HCT116 (cell line): Measurements from ENCODE around the gene OTOR. TPM values are rescaled to one million over a fixed set of nuclear protein-coding genes. Genes with fewer than 3 reads are reported as not detected.

Source experiments
- ATAC-seq: fragments of 200-7000 bp; cut with Tn5 transposase; 2 replicates; pipeline ENCODE4 v1.9.1; 2020; ENCODE audit warnings: mild to moderate bottlenecking, moderate library complexity
- BruUV-seq: library from RNA; stranded (reverse); fragments of 400-500 nt; replicated peaks from 2 replicates; lab custom pipeline; 2021; lab: Mats Ljungman, UMichigan
- CTCF ChIA-PET: fragments of 300-600 bp; sonication (Branson Sonifier 250); formaldehyde crosslinking; loops from one replicate; lab custom pipeline; 2021; ENCODE audit warnings: antibody characterized with exemption; lab: Charles Lee
- POLR2A ChIA-PET: fragments of 300-600, 350-600 bp; sonication (Branson Sonifier 250); formaldehyde crosslinking; loops from one replicate; lab custom pipeline; 2021; ENCODE audit warnings: antibody characterized with exemption; lab: Charles Lee
- RAD21 ChIA-PET, 2 experiments: fragments of 300-600 bp; sonication (Branson Sonifier 250); formaldehyde crosslinking; loops; one replicate each; lab custom pipeline; 2023; ENCODE audit warnings: low total read pairs in 2 of 2; ENCODE audit not compliant: uncharacterized antibody in 2 of 2, unreplicated experiment in 2 of 2, low non-redundant PET in 1 of 2; lab: Charles Lee
- DNase-seq: peaks from one replicate; pipeline ENCODE4 v3.0.0-alpha.2; 2010; ENCODE audit warnings: low read depth, low spot score
- H2AFZ ChIP-seq: fragments of 200-600 bp; shearing (Covaris generic), sonication (generic); 2 replicates; pipeline ENCODE4 v1.6.1; 2017; ENCODE audit warnings: low read depth, mixed run types, mixed read lengths, antibody characterized with exemption, low read length; ENCODE audit not compliant: poor library complexity, severe bottlenecking
- H3K27ac ChIP-seq: 2 replicates; pipeline ENCODE4 v1.5.1; 2012; ENCODE audit warnings: low read depth, low read length
- H3K27me3 ChIP-seq: fragments of 200-600 bp; sonication (generic); 2 replicates; pipeline ENCODE4 v1.6.1; 2016; ENCODE audit warnings: mixed run types, low read length, mixed read lengths; ENCODE audit not compliant: insufficient read depth
- H3K36me3 ChIP-seq, 2 experiments: fragments of 200-500 bp in 1 of 2; fragments of 200-600 bp in 1 of 2; sonication (Bioruptor generic) in 1 of 2; sonication (generic) in 1 of 2; 2 replicates each; pipeline versions ENCODE4 v1.5.1 to v1.6.1; 2014 to 2016; ENCODE audit warnings: low read length in 2 of 2, inconsistent platforms in 1 of 2, mixed read lengths in 1 of 2, mixed run types in 1 of 2; ENCODE audit not compliant: insufficient read depth in 2 of 2, control insufficient read depth in 1 of 2
- H3K4me1 ChIP-seq, 2 experiments: fragments of 200-600 bp in 1 of 2; sonication (generic) in 1 of 2; 2 replicates each; pipeline versions ENCODE4 v1.5.1 to v1.6.1; 2012 to 2017; ENCODE audit warnings: low read length in 2 of 2, inconsistent platforms in 1 of 2, mild to moderate bottlenecking in 1 of 2, mixed read lengths in 1 of 2, mixed run types in 1 of 2, moderate library complexity in 1 of 2; ENCODE audit not compliant: insufficient read depth in 2 of 2, control insufficient read depth in 1 of 2
- H3K4me2 ChIP-seq: fragments of 200-600 bp; sonication (generic); 2 replicates; pipeline ENCODE4 v1.6.1; 2017; ENCODE audit warnings: mixed run types, low read length, mixed read lengths
- H3K4me3 ChIP-seq, 2 experiments: fragments of 200-600 bp in 1 of 2; sonication (generic) in 1 of 2; replicated peaks in 1 of 2; 2 replicates each; pipeline ENCODE4 v1.5.1; 2011 to 2016; ENCODE audit warnings: low read length in 2 of 2, control low read depth in 1 of 2, low read depth in 1 of 2, mild to moderate bottlenecking in 1 of 2, mixed read lengths in 1 of 2, mixed run types in 1 of 2
- H3K79me2 ChIP-seq: fragments of 200-600 bp; sonication (generic); 2 replicates; pipeline ENCODE4 v1.6.1; 2017; ENCODE audit warnings: mild to moderate bottlenecking, mixed run types, low read length, moderate library complexity, mixed read lengths; ENCODE audit not compliant: insufficient read depth
- H3K9ac ChIP-seq: fragments of 200-600 bp; sonication (generic); 2 replicates; pipeline ENCODE4 v1.6.1; 2016; ENCODE audit warnings: low read length, mixed read lengths
- H3K9me2 ChIP-seq: fragments of 200-600 bp; sonication (generic), shearing (Covaris generic); 2 replicates; pipeline ENCODE4 v1.6.1; 2017; ENCODE audit warnings: mixed run types, mild to moderate bottlenecking, moderate library complexity; ENCODE audit not compliant: insufficient read depth
- H3K9me3 ChIP-seq, 2 experiments: fragments of 200-500 bp in 1 of 2; fragments of 200-600 bp in 1 of 2; sonication (Bioruptor generic) in 1 of 2; sonication (generic) in 1 of 2; 2 replicates each; pipeline ENCODE4 v1.6.1; 2014 to 2017; ENCODE audit warnings: low read length in 2 of 2, mixed read lengths in 2 of 2, inconsistent platforms in 1 of 2, low read depth in 1 of 2, mild to moderate bottlenecking in 1 of 2, mixed run types in 1 of 2, moderate library complexity in 1 of 2; ENCODE audit not compliant: control insufficient read depth in 1 of 2, insufficient read depth in 1 of 2
- H4K20me1 ChIP-seq: fragments of 200-600 bp; sonication (generic), shearing (Covaris generic); 2 replicates; pipeline ENCODE4 v1.6.1; 2017; ENCODE audit warnings: mixed run types, mild to moderate bottlenecking, moderate library complexity; ENCODE audit not compliant: insufficient read depth
- CBX3 ChIP-seq: IDR thresholded peaks from 2 replicates; pipeline ENCODE4 v1.6.1; 2012; ENCODE audit warnings: low read depth
- CEBPB ChIP-seq: IDR thresholded peaks from 2 replicates; pipeline ENCODE4 v1.6.1; 2012; ENCODE audit warnings: low read depth
- ELF1 ChIP-seq: IDR thresholded peaks from 2 replicates; pipeline ENCODE4 v1.6.1; 2012; ENCODE audit warnings: low read depth, borderline replicate concordance
- EZH2 ChIP-seq: fragments of 200-600 bp; sonication (generic); IDR thresholded peaks from 2 replicates; pipeline ENCODE4 v1.6.1; 2017; ENCODE audit warnings: antibody characterized with exemption, mixed run types
- EZH2phosphoT487 ChIP-seq: fragments of 200-600 bp; IDR thresholded peaks from 2 replicates; pipeline ENCODE4 v1.6.1; 2018; ENCODE audit warnings: antibody characterized with exemption, borderline replicate concordance
- FOSL1 ChIP-seq: IDR thresholded peaks from 2 replicates; pipeline ENCODE4 v1.6.1; 2012; ENCODE audit warnings: low read depth
- POLR2A ChIP-seq: IDR thresholded peaks from 2 replicates; pipeline ENCODE4 v1.7.0; 2011; ENCODE audit warnings: borderline replicate concordance; ENCODE audit not compliant: insufficient read depth, insufficient read length; ENCODE audit errors: extremely low read depth
- RAD21 ChIP-seq: IDR thresholded peaks from 2 replicates; pipeline ENCODE4 v1.6.1; 2012; ENCODE audit warnings: low read depth, mild to moderate bottlenecking
- SIN3A ChIP-seq: IDR thresholded peaks from 2 replicates; pipeline ENCODE4 v1.6.1; 2012; ENCODE audit warnings: low read depth
- SP1 ChIP-seq: IDR thresholded peaks from 2 replicates; pipeline ENCODE4 v1.6.1; 2012; ENCODE audit warnings: low read depth
- SRF ChIP-seq: IDR thresholded peaks from 2 replicates; pipeline ENCODE4 v1.6.1; 2012; ENCODE audit warnings: low read depth
- YY1 ChIP-seq: IDR thresholded peaks from 2 replicates; pipeline ENCODE4 v1.6.1; 2011; ENCODE audit warnings: low read length, low read depth, moderate library complexity, mild to moderate bottlenecking; ENCODE audit not compliant: insufficient replicate concordance; ENCODE audit errors: extremely low read depth
- ZBTB33 ChIP-seq: IDR thresholded peaks from 2 replicates; pipeline ENCODE4 v1.6.1; 2011; ENCODE audit warnings: mild to moderate bottlenecking, low read length, moderate library complexity; ENCODE audit not compliant: insufficient replicate concordance; ENCODE audit errors: extremely low read depth
- ZFX ChIP-seq: fragments of 450-650 bp; IDR thresholded peaks from 2 replicates; pipeline ENCODE4 v1.6.1; 2017
- ZNF274 ChIP-seq: fragments of 200-500 bp; sonication (Bioruptor generic); IDR thresholded peaks from 2 replicates; pipeline ENCODE4 v1.6.1; 2014; ENCODE audit warnings: mild to moderate bottlenecking, low read depth, low read length, inconsistent platforms
- intact Hi-C: fragments of 100-400 bp; cut with micrococcal nuclease; formaldehyde crosslinking; loops from 2 replicates; pipeline ENCODE4 v1.10.0; 2022
- total RNA-seq: library from RNA; stranded (reverse); gene quantifications from one replicate; pipeline ENCODE4 v1.2.1, GENCODE V29; 2021; ENCODE audit not compliant: unreplicated experiment

The OTOR gene
- total RNA-seq, 1 experiment from 2014 or later = not detected

GRCh38 chr20:16707674-16708073, 40.5 kb upstream of the OTOR start:
- peaks cover 12% of the 10 kb centered on the region; the same call in 1 of the 2 replicates for H3K27me3 ChIP-seq
- no peaks in the 10 kb centered on the region for H3K79me2 ChIP-seq
- TF ChIP-seq ZBTB33 = no peak
- TF ChIP-seq ZFX = no peak
- no peak for TF ChIP-seq CEBPB
- TF ChIP-seq SIN3A = no peak
- no peak for TF ChIP-seq EZH2phosphoT487
- no peak for TF ChIP-seq RAD21
- no peak for TF ChIP-seq EZH2
- no peak for TF ChIP-seq YY1
- TF ChIP-seq ZNF274 = no peak
- TF ChIP-seq ELF1 = no peak
- no peak for TF ChIP-seq SRF
- no peak for TF ChIP-seq POLR2A
- TF ChIP-seq FOSL1 = no peak
- TF ChIP-seq SP1 = no peak
- no peak for TF ChIP-seq CBX3
- TF ChIP-seq, all 23 proteins: peak for 0
- H3K9me2 ChIP-seq = no peaks in the 10 kb centered on the region
- ChIA-PET RAD21 (no interaction called here), POLR2A (no interaction called here), CTCF (interaction anchor here (1.1 kb wide), 1 partner anchor 53 kb away, joined by 3 read pairs; no protein-coding TSS in a partner anchor)
- ATAC-seq (no peak), DNase-seq (no peak)
- BruUV-seq = no TSS peak
- intact Hi-C loops = no loop called here
- no peak overlapping the region for H3K4me2 ChIP-seq
- no peak overlapping the region for H3K27ac ChIP-seq
- H3K36me3 ChIP-seq = no peaks in the 10 kb centered on the region
- no peaks in the 10 kb centered on the region for H3K9me3 ChIP-seq
- no peaks in the 10 kb centered on the region for H3K4me1 ChIP-seq
- H2AFZ ChIP-seq = no peak overlapping the region
- H4K20me1 ChIP-seq = no peaks in the 10 kb centered on the region
- no peak overlapping the region for H3K9ac ChIP-seq
- H3K4me3 ChIP-seq = no peak overlapping the region
